ENCODE data around the gene ZFY. TPM values are rescaled to one million over a fixed set of nuclear protein-coding genes. Genes with fewer than 3 reads are reported as not detected.

ZFY gene
- total and polyA plus RNA-seq, 9 donors, result 0.18 TPM; not detected in 8

DNA sequence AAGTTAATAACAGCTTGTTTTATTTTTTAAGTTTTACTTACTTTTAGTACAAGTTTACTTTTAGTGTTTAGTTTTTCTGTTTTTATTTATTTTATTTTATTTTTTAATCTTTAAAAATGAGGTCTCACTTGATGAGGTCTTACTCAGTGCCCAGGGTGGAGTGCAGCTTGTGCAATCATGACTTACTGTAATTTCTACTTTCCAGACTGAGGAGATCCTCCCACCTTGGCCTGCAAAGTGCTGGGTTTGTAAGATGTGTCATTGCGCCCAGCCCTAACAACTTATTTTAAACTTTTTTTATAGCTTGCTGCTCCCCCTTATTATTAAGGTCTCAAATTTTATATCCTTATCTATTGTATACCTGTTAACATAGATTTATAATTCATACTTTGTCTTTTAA, 41.7 kb upstream of the ZFY start:
- no CpG with 5 or more reads among the region's 1 CpG for WGBS, 3 donors
- H3K36me3 ChIP-seq, result no peaks in the 10 kb centered on the region
- intact Hi-C loops (cut with DNase I), result no loop called here

DNA sequence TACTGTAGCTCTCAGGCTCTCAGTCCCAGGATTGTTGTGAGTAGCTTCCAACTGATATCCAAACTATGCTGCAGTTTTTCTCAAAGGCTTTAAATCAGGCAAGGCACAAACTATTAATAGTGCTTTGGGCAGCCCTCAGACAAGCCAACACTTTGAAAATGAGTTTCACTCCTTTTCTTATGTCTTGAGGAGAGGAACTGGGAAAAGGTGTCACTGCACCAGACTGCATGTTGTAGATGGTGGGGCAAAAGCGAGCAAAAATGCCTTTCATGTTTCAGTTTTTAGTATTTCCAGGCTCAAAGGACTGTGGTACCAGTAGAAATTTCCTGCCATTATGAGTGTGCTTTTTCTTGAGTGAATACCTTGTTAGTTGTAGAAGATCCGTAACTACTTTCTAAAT, 39.1 kb upstream of the ZFY start:
- no peaks in the 10 kb centered on the region for H3K4me1 ChIP-seq (ENCODE audit: insufficient read depth)
- H3K36me3 ChIP-seq, result no peaks in the 10 kb centered on the region
- WGBS, 3 donors, result no CpG with 5 or more reads among the region's 2 CpGs
- H3K9me3 ChIP-seq, result no peaks in the 10 kb centered on the region
- no peak for DNase-seq
- TF ChIP-seq, protein P1, sequence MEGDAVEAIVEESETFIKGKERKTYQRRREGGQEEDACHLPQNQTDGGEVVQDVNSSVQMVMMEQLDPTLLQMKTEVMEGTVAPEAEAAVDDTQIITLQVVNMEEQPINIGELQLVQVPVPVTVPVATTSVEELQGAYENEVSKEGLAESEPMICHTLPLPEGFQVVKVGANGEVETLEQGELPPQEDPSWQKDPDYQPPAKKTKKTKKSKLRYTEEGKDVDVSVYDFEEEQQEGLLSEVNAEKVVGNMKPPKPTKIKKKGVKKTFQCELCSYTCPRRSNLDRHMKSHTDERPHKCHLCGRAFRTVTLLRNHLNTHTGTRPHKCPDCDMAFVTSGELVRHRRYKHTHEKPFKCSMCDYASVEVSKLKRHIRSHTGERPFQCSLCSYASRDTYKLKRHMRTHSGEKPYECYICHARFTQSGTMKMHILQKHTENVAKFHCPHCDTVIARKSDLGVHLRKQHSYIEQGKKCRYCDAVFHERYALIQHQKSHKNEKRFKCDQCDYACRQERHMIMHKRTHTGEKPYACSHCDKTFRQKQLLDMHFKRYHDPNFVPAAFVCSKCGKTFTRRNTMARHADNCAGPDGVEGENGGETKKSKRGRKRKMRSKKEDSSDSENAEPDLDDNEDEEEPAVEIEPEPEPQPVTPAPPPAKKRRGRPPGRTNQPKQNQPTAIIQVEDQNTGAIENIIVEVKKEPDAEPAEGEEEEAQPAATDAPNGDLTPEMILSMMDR (IDR thresholded peaks at IDR 0.05), result no peak
- TF ChIP-seq EP300 (IDR thresholded peaks at IDR 0.05) (no peak), POLR2A (IDR thresholded peaks at IDR 0.05) (no peak)
- H3K27me3 ChIP-seq, result no peaks in the 10 kb centered on the region
- intact Hi-C loops (cut with DNase I), result no loop called here
- no peak overlapping the region for H3K4me3 ChIP-seq
- H3K27ac ChIP-seq, result no peak overlapping the region

More for the DNA sequence above, 41.7 kb upstream of the ZFY start:
- Histone ChIP-seq H3K4me1 (ENCODE audit: insufficient read depth) (no peaks in the 10 kb centered on the region), H3K4me3 (no peak overlapping the region), H3K9me3 (no peaks in the 10 kb centered on the region), H3K27me3 (no peaks in the 10 kb centered on the region), H3K27ac (no peak overlapping the region)
- TF ChIP-seq EP300 (IDR thresholded peaks at IDR 0.05) (no peak), POLR2A (IDR thresholded peaks at IDR 0.05) (no peak)
- TF ChIP-seq, protein P1 (IDR thresholded peaks at IDR 0.05), result no peak
- no peak for DNase-seq

DNA sequence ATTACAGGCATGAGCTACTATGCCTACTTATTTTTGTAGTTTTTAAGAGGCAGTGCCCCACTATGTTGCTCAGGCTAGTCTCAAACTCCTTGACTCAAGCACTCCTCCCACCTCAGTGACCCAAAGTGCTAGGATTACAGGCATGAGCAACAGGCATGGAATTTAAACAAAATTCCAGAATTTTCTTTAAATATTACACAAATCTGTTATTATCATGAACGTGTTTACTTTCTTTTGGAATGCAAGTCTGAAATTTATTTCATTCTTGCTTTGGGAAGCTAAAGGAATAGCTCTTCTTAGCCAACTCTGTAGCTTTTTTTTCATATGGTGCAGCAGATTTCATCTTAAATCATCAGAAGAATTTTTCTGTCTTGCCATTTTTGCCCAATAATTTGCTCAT, 27.8 kb upstream of the ZFY start:
- TF ChIP-seq EP300 (IDR thresholded peaks at IDR 0.05) (no peak), POLR2A (IDR thresholded peaks at IDR 0.05) (no peak)
- TF ChIP-seq, protein P1 (IDR thresholded peaks at IDR 0.05), result no peak
- intact Hi-C loops (cut with DNase I), result no loop called here
- no peaks in the 10 kb centered on the region for H3K27me3 ChIP-seq
- no peak overlapping the region for H3K27ac ChIP-seq
- H3K36me3 ChIP-seq, result no peaks in the 10 kb centered on the region
- WGBS, 3 donors, result no CpG with 5 or more reads among the region's 1 CpG
- no peaks in the 10 kb centered on the region for H3K4me1 ChIP-seq (ENCODE audit: insufficient read depth)
- H3K4me3 ChIP-seq, result no peak overlapping the region
- no peaks in the 10 kb centered on the region for H3K9me3 ChIP-seq
- DNase-seq, result no peak

DNA sequence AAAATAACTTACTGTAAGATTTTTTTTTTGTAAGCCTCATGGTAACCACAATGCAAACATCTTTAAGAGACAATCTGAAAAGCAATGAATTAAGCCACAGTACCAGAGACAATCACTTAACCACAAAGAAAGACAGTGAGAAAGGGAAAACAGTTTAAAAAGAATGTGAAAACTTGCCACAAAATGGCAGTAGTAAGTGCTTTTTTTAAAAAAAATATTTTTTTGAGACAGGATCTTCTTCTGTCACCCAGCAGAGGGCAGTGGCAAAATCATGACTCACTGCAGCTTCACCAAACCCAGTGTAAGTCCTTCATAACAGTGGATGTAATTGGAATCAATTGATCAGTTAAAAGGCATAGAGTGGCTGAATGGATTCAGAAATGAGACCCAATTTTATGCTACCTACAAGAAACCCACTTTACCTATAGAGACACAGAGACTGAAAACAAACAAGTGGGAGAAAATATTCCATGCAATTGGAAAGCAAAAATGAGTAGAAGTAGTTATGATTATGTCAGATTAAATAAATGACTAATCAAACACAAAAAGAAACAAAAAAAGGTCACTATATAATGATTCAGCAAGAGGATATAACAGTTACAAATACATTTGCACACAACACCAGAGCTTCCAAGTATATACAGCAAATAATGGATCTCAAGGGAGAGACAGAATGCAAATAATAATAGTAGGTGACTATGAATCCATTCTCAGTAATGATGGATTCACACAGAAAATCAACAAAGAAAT, 21.9 kb upstream of the ZFY start:
- DNase-seq, result no peak
- TF ChIP-seq EP300 (IDR thresholded peaks at IDR 0.05) (no peak), POLR2A (IDR thresholded peaks at IDR 0.05) (no peak)
- TF ChIP-seq, protein P1 (IDR thresholded peaks at IDR 0.05), result no peak
- Histone ChIP-seq H3K36me3 (no peaks in the 10 kb centered on the region), H3K27ac (no peak overlapping the region), H3K4me1 (ENCODE audit: insufficient read depth) (no peaks in the 10 kb centered on the region), H3K27me3 (no peaks in the 10 kb centered on the region), H3K9me3 (no peaks in the 10 kb centered on the region), H3K4me3 (no peak overlapping the region)
- intact Hi-C loops (cut with DNase I), result no loop called here
